ENCODE data around the gene CSMD2.
"Not testable (repeated sequence)": the region's sequence is repeated elsewhere in the genome, so short reads cannot be mapped to it uniquely, and the experiment has no call there.

CSMD2 gene

DNA sequence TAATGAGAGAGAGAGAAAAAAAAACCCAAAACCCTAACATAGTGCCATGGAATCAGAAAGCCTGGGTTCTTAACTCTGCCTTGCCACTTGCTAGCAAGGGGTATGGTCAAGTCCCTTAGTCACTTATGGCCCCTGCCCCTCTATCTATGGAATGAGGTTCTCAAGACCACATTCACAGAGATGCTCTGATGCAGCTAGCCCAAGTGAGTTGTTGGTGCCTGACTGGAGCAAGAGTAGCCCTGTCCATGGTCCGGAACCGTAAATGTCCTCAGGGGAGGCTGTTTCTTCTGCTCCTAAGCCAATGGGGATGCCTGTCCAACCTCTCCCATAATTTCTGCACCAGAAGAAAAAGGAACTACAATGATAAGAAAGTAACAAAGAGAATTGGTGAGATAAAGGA lies 56.8 kb downstream of the CSMD2 start:
- DNase-seq (ENCODE audit: low read depth): no peak

DNA sequence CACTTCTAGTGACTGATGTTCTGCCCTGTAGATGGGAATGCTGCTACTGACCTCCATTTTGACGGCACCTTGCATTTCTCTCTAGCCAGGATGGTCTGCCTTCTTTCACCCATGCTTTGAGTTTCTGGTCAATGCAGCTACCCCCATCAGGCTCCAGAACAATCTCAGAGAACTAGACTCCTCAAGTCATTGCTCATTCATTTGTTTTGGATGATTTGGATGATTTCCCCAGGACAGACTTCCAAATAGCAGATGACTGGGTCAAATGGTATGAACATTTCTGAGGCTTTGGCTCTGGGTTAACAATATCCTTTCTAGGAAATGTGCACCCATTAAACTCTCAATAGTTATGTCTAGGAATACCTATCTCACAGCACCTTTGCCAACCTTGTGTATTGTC lies 63.9 kb downstream of the CSMD2 start:
- no peak for DNase-seq (ENCODE audit: low read depth)

DNA sequence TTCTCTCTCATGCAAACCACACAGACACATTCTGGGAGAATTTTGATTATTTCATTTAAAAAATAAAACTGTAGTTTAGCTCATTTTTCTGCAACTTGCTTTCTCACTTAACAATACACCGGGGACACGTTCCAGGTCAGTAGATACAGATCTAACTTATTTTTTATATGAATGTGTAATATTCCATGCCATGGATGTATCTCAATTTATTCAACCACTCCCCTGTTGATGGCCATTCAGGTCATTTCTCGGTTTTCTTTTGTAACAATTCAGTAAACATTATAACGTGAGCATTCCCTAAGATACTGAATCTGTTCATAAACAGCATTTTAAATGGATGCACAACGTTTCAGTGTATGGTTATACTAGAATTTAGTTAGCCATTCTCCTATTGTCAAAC lies 64.7 kb downstream of the CSMD2 start:
- DNase-seq (ENCODE audit: low read depth): no peak

DNA sequence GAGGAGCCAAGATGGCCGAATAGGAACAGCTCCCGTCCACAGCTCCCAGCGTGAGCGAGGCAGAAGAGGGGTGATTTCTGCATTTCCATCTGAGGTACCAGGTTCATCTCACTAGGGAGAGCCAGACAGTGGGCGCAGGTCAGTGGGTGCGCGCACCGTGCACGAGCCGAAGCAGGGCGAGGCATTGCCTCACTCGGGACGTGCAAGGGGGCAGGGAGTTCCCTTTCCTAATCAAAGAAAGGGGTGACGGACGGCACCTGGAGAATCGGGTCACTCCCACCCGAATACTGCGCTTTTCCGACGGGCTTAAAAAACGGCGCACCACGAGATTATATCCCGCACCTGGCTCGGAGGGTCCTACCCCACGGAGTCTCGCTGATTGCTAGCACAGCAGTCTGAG lies 72.6 kb downstream of the CSMD2 start:
- not testable (repeated sequence) for DNase-seq (ENCODE audit: low read depth)

DNA sequence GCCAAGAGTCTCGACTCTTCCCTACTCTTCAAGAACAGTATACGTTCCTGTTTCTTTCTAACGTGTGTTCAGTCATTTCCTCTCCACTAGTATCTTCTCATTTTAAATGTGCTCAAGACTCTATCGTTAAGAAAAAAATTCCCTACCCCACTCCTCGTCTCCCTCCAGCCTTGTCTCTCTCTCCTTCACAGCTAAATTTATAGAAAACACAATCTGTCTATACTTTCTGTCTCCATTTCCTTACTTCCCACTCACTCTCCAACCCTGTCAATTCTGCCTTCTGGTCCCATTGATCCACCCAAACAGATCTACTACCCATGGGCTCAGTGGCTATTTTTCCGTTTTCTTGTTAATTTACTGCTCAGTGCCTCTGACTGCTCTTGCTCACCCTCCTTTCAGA lies 75.3 kb downstream of the CSMD2 start:
- DNase-seq (ENCODE audit: low read depth): no peak

DNA sequence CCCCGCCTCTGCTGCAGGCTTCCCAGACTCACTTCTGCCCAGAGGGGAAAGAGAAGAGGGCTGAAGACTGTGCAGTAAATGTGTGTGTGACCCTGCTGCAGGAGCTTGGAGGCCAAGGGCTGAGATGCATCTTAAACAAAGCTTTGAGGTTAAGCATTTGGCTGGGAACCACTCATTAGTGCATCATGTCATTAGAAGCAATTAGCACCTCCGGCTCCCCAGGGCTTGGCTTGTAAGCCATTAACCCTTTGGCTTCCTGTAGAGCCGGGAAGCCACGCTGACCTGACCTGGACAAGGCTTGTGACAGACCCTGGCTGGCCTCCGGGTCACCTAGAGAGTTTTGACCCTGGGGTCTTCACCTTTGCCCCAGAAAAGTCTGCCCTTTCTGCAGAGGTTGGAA lies 77.0 kb downstream of the CSMD2 start:
- DNase-seq (ENCODE audit: low read depth): no peak

DNA sequence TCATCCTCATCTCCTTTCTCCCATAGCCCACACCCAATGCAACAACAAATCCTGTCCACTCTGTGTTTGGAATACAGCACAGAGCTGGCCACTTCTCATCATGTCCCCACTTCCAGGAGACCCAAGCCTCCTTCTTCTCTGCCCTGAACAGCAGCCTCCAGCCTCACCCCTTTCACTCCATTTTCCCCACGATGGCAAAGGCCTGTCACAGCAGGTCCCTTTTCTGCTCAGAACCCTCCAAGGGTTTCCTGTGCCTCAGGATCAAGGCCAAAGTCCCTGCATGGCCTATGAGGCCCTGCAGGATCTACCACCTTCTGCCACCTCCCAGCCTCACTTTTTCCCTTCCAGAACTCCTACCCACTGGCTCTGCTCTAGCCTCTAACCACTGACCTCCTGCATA lies 78.5 kb downstream of the CSMD2 start:
- DNase-seq (ENCODE audit: low read depth): no peak

DNA sequence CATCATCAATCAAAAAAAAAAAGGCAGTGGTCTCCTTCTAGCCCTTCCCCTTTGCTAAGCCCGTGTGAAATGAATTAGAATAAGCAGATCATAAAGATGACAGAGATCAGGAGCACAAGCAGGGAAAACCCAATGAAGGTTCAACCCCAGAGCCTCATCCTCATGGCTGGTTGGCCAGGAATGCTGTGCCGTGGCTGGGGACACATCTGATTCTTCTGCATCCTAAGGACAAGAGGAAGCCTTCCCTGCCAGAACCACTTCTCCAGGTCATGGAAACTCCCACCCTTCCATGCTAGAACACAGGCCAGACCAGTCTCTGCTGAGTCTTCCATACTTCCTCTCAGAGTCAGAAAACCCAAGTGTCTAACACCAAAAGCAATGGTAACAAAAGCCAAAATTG lies 81.1 kb downstream of the CSMD2 start:
- no peak for DNase-seq (ENCODE audit: low read depth)

DNA sequence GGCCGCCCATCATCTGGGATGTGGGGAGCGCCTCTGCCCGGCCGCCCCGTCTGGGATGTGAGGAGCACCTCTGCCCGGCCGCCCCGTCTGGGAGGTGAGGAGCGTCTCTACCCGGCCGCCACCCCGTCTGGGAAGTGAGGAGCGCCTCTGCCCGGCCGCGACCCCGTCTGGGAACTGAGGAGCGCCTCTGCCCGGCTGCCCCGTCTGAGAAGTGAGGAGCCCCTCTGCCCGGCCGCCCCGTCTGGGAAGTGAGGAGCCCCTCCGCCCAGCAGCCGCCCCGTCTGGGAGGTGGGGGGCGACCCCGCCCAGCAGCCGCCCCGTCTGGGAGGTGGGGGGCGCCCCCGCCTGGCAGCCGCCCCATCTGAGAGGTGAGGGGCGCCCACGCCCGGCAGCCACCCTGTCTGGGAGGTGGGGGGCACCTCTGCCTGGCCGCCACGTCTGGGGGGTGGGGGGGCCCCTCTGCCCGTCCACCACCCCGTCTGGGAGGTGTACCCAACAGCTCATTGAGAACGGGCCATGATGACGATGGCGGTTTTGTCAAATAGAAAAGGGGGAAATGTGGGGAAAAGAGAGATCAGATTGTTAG lies 82.9 kb downstream of the CSMD2 start:
- DNase-seq (ENCODE audit: low read depth): not testable (repeated sequence)

DNA sequence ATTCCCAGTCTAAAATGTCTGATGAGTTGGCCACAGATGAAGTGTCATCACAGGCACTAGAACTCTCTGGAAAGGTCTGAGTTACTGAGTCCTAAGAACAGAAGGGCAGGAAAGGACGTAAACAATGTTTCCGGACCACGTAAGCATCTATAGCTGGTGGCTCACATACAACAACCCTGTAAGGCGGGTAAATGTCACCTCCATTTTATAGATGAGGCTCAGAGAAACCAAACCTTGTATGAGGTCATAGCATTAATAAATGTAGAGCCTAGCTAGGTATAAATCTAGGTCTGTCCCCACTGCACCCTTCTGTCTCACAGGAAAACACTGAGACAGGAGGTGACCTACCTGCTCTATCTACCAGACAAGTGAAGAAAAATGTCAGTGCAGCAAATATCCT lies 86.6 kb downstream of the CSMD2 start:
- DNase-seq (ENCODE audit: low read depth): no peak

DNA sequence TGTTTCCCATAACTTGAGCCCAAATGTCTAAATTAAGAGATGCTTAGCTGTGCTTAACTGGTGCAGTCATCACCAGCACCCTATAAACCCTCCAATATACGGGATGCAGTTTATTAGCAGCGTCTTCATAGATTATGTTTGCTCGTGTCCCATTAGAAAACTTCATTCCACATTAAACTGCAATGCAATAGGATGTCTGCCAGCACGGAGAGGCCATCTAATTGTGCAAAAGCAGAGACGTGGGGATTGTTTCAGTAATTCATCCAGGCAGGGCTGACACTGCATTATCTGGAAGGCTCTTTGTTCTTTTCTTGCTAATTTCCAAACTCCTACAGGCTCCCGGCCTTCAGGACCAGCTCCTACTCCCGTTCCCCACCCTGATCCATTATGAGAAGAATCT lies 89.5 kb downstream of the CSMD2 start:
- no peak for DNase-seq (ENCODE audit: low read depth)

DNA sequence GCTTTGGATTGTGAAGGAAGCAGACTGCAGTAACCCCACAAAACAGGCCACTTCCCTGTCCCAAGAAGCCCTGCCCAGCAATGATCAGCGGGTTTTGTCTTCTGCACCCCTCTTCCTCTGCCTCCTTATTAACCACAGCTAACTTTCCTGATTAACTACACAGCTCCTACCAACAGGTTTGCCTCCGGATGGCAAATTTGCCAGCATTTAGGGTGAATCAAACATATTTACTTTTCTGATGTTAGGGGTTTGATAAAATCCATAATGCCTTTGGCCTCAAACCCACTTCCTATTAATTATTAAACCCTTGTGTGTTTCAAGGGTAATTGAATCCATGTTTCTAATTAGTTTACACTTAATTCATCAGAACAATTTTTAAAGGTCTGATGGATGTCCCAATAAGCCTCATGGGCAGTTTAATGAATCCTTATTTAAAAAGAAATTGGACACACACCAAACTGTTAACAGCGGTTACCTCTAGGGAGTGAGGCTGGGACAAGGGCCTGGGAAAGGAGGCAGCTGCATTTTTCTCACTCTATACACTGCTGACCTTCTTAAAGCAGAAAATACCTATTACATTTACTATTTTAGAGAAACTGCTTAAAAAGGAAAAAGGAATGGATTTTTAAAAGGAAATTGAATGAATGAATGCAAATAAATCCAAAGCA lies 91.9 kb downstream of the CSMD2 start:
- DNase-seq (ENCODE audit: low read depth): no peak

DNA sequence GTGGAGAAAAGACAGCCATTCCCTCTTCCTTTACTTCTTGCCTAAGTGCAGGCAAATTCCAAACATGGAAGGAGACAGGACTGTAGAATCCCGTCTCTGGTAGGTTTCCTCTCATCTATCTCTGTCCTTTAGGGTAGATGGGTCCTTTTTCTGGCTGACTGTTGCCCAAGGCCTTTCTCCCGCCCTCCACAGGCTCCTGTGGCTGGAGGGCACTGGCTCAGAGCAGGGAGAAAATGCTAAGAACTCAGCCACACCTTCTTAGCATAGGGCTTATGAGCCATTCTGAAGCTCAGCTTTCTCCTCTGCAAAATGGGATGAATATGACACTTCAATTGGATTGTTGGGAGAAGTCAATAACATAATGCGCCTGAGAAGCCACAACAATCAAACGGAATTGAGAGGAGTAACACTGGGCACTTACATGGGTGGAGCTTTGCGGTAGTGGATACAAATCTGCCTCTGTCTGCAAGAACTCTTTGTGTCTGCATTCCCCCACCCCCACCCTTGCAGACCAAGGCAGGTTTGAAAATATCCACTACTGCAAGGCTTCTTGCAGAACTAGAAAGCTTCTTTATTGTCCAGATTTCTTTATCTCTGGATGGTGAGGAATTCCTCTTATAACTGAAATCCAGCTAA lies 94.7 kb downstream of the CSMD2 start:
- DNase-seq (ENCODE audit: low read depth): no peak

DNA sequence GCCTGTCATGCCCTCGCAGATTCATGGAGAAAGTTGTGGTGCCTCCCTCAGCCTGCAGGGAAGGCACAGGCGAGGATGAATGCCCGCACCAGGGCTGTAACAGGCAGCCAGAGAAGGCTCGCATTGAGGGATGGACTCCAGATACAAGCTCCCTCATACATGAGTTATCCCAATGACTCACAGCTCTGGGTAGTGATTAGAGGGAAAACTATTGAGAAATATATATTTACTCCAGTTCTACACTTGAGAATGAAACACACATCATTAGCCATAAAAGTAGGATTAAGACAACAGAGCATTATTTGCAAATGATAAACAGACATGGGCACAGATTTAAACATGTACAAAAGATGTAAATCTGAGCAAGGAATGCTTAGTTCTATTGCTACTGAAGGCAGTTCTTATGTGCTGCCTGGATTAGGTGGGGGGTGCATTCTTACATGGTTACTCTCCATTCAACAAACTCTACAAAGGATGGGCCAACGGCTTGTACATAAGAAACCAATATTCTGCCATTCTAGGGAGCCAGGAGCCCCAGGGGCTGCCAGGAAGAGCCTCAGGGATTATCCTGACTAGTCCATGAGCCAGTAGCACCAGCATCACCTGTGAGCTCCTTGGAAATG lies 97.9 kb downstream of the CSMD2 start:
- no peak for DNase-seq (ENCODE audit: low read depth)

DNA sequence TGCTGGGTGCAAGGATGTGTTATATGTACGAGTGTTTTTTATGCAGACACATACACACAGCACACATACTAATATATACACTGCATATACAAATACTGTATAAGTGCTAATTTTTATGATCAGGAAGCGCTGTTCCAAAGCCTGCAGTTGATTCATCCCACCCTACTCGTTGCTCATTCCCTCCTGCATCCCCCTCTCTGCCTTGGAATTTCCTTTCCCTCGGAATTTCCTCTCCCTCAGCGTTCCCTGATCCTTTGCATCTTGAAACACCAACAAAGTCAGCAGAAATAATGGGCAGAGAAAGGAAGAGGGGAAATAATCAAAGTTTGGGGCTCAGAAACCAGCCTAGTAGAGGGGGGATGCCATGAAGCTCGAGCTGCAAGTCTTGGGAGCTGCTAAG lies 98.9 kb downstream of the CSMD2 start:
- DNase-seq (ENCODE audit: low read depth): no peak

DNA sequence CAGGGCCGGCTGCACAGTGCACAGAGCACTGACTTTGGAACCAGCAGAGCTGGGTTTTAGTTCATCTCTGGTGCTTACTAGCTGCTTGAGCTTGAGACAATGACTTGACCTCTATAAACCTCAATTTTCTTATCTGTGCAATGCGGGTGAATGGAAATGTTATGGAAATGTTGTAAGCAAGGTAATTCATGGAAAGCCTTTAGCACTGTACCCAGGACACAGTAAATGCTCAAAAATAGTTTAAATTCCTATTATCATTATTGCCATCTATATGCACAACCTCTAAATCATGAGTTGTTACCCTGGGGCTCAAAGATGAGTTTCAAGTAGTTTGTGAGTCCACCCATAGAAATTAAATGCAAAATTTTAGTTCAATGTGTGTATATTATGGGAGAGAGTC lies 99.5 kb downstream of the CSMD2 start:
- no peak for DNase-seq (ENCODE audit: low read depth)

DNA sequence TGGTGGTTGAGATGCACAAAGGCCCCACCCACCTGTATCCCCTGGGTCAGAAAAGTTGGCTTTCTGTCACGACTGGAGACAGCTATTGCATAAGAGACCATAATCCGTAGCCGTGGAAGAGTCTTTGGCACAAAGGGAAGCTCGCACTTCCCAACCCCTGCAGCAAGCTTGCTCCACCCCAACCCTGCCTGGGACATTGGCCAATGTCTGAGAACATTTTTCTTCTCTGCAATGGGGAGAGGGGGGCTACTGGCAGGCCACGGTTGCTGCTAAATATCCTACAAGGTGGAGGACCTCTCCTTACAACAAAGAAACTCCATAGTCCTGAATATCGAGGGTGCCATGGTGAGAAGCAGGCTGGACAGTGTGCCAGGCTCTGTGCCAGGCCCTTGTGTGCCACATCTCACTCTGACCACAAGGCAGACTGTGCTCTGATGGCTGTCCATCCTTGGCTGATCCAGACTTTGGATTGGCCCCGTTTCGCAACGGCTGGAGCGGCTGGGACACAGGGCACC lies 104.1 kb downstream of the CSMD2 start:
- DNase-seq (ENCODE audit: low read depth): no peak

DNA sequence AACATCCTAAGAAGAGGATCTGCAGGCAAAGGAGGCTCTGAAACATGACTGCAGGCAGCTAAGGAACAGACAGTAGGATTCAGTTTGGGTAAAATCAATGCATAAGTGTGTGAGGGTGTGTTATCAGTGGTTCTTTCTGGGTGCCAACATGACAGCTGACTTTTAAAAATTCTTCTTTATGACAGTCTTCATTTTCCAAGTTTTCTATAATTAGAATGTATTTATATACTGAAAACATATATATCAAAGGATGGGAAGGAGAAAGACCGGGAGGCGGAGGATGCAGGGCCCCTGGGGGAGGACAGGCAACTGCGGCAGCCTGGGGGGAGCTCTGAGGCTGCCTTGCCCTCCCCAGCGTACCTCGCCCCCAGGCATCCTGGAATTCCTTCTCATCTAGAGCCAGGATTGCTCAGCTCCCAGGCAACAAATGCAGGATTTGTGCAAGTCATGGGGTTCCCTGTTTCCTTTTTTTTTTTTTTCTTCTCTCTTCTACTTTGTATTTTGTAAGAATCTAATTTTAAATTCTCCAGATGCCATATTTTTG lies 104.8 kb downstream of the CSMD2 start:
- DNase-seq (ENCODE audit: low read depth): no peak

DNA sequence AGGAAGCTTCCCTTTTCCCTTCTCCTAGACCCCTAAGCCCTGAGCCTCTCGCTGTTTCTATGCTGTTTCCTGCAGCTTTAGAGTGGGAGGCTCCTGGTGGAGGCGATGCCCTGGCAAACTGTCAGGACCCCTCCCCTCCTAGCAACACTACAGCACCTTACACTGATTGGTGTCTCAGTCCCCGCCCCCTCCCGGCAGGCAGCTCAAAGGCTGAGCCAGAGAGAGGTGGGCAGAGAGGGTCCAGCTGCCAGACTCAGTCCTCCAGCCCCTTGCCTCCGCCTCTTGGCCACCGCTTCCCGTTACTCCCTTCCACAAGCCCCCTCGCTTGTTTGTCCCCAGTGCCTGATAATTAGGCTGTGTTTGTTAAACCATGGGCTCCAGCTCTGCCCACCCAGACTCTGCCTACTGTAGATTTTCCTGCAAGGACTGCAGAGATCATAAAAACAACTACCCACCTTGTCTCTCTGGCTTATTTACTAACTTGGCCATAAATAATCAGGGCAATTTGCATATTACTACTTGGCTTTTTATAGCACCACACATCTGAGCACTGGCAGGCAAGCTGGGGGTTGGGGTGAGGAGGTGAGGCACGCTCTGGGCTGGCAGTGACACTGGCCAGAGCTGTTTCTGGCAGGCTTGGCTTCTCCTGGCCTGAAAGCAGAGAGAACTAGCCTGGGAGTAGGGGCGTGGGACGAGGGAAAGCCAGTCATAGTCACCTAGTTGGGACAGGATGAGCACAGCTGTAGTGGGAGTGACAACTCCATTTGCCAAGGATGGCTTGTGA lies 107.5 kb downstream of the CSMD2 start:
- no peak for DNase-seq (ENCODE audit: low read depth)

DNA sequence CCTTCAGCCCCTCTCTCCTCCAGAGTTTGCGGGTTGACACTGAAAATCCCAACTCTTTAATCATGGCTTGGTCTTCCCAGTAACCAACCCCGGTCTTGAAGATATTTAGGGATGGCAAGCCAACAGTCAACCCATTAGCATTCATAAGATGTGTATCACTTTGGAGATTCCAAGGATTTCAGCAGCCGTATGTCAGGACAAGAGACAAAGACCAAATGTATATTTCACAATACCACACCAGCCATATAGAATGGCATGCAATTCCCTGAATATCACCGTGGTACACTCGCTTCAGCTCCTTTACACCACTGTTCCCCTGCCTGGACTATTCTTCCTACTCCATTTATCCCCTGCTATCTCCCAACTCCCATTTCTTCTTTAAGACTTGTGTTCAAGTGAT lies 109.2 kb downstream of the CSMD2 start:
- DNase-seq (ENCODE audit: low read depth): no peak

DNA sequence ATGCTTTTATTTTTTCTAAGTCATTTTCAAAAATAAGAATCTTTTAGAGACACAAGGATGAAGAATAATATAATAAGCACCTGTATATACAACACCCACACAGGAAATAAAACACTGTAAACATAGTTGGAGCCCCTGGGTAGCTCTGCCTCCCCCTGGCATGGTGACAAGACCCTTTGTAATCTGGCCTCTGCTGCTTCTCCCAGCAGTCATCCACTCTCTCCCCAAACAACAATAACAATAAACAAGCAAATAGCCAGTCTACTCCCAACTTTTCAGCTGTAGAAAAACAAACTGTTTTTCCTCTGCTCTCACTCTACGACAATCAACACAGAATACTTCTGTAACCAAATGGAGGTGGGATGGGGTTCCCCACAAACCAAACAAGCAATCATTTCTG lies 110.1 kb downstream of the CSMD2 start:
- no peak for DNase-seq (ENCODE audit: low read depth)

DNA sequence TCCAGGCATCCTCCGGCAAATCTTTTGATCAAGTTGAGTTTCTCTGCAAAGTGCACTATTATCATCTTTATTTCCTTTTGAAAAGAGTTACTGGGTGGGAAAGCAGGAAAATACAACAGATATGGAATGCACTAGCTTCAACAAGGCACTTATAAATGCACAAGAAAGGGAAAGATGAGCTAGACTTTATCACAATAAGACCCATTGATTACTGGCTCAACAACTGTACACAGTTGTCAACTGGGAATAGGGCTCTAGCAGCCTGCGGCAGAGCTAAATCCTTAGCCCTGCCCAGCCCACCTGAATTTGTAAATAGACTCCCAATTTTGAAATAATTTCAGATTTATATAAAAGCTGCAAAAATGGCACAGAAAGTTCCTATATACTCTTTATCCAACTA lies 111.4 kb downstream of the CSMD2 start:
- no peak for DNase-seq (ENCODE audit: low read depth)

Measured in activated T-cell treated with anti-CD3 and anti-CD28 coated beads for 1 hour (primary cell).